ENCODE data around the gene AOPEP.

DNA sequence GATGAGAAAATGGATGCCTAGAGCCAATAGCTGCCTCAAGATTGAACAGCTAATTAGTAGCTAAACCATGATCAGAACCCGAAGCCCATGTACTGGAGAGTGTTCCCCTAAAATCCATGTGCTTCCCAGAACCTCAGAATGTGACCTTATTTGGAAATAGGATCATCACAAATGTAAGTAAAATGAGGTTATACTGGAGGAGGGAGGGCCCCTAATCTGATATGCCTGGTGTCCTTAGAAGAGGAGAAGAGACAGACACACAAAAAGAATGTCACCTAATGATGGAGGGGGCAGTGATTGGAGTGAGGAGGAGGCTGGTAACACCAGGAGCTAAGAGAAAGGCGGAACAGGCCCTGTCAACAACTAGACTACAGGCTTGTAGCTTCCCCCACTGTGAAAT, 45.9 kb upstream of the AOPEP start:
- TF ChIP-seq, protein P1, sequence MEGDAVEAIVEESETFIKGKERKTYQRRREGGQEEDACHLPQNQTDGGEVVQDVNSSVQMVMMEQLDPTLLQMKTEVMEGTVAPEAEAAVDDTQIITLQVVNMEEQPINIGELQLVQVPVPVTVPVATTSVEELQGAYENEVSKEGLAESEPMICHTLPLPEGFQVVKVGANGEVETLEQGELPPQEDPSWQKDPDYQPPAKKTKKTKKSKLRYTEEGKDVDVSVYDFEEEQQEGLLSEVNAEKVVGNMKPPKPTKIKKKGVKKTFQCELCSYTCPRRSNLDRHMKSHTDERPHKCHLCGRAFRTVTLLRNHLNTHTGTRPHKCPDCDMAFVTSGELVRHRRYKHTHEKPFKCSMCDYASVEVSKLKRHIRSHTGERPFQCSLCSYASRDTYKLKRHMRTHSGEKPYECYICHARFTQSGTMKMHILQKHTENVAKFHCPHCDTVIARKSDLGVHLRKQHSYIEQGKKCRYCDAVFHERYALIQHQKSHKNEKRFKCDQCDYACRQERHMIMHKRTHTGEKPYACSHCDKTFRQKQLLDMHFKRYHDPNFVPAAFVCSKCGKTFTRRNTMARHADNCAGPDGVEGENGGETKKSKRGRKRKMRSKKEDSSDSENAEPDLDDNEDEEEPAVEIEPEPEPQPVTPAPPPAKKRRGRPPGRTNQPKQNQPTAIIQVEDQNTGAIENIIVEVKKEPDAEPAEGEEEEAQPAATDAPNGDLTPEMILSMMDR (IDR thresholded peaks at IDR 0.05): no peak
- TF ChIP-seq POLR2A (IDR thresholded peaks at IDR 0.05): no peak
